H9 (cell line): Measurements from ENCODE around the gene F11R. TPM values are rescaled to one million over a fixed set of nuclear protein-coding genes. Genes with fewer than 3 reads are reported as not detected.

ENCODE experiments used
- DNase-seq: peaks from one replicate; pipeline ENCODE4 v3.0.0-alpha.2; 2017
- H2AFZ ChIP-seq: one replicate; pipeline ENCODE4 v1.6.1; 2013; ENCODE audit warnings: mild to moderate bottlenecking, low read length, control low read depth, moderate library complexity
- H2AK5ac ChIP-seq: 2 replicates; pipeline ENCODE4 v1.6.1; 2013; ENCODE audit warnings: low read length, control low read depth, mixed read lengths; ENCODE audit not compliant: insufficient read length
- H2BK120ac ChIP-seq: one replicate; pipeline ENCODE4 v1.6.1; 2013; ENCODE audit warnings: low read depth, mild to moderate bottlenecking, low read length, control low read depth, inconsistent platforms; ENCODE audit not compliant: poor library complexity, severe bottlenecking
- H2BK12ac ChIP-seq: 2 replicates; pipeline ENCODE4 v1.6.1; 2013; ENCODE audit warnings: low read length, control low read depth, mixed read lengths, low read depth; ENCODE audit not compliant: insufficient read length
- H2BK15ac ChIP-seq: 2 replicates; pipeline ENCODE4 v1.6.1; 2013; ENCODE audit warnings: low read depth, low read length, control low read depth
- H2BK20ac ChIP-seq: one replicate; pipeline ENCODE4 v1.6.1; 2013; ENCODE audit warnings: low read depth, mild to moderate bottlenecking, low read length, control low read depth, inconsistent platforms; ENCODE audit not compliant: poor library complexity, severe bottlenecking
- H2BK5ac ChIP-seq: 2 replicates; pipeline ENCODE4 v1.6.1; 2013; ENCODE audit warnings: low read length, control low read depth, mixed read lengths; ENCODE audit not compliant: insufficient read length
- H3K14ac ChIP-seq: 2 replicates; pipeline ENCODE4 v1.6.1; 2013; ENCODE audit warnings: low read length, control low read depth; ENCODE audit not compliant: insufficient read depth
- H3K18ac ChIP-seq: 2 replicates; pipeline ENCODE4 v1.6.1; 2013; ENCODE audit warnings: low read depth, mild to moderate bottlenecking, mixed read lengths, low read length, control low read depth; ENCODE audit not compliant: insufficient read length
- H3K23ac ChIP-seq: 2 replicates; pipeline ENCODE4 v1.6.1; 2013; ENCODE audit warnings: low read length, control low read depth, mixed read lengths, low read depth; ENCODE audit not compliant: insufficient read length
- H3K23me2 ChIP-seq: 2 replicates; pipeline ENCODE4 v1.6.1; 2013; ENCODE audit warnings: low read depth, mild to moderate bottlenecking, mixed read lengths, low read length, control low read depth; ENCODE audit not compliant: insufficient read length, poor library complexity, severe bottlenecking
- H3K27ac ChIP-seq: 2 replicates; pipeline ENCODE4 v1.5.1; 2013; ENCODE audit warnings: low read length, control low read depth, mixed read lengths, low read depth; ENCODE audit not compliant: insufficient read length
- H3K27me3 ChIP-seq: 2 replicates; pipeline ENCODE4 v1.6.1; 2013; ENCODE audit warnings: low read length, control low read depth, inconsistent platforms; ENCODE audit not compliant: insufficient read depth
- H3K4ac ChIP-seq: 2 replicates; pipeline ENCODE4 v1.6.1; 2013; ENCODE audit warnings: low read depth, mild to moderate bottlenecking, control low read depth, inconsistent platforms, low read length, moderate library complexity
- H3K4me1 ChIP-seq: 2 replicates; pipeline ENCODE4 v1.6.1; 2013; ENCODE audit warnings: low read length, control low read depth, inconsistent platforms; ENCODE audit not compliant: insufficient read depth
- H3K4me2 ChIP-seq: 2 replicates; pipeline ENCODE4 v1.6.1; 2013; ENCODE audit warnings: low read length, control low read depth, mixed read lengths; ENCODE audit not compliant: insufficient read length, insufficient read depth
- H3K56ac ChIP-seq: 2 replicates; pipeline ENCODE4 v1.6.1; 2013; ENCODE audit warnings: low read depth, mild to moderate bottlenecking, mixed read lengths, low read length, control low read depth; ENCODE audit not compliant: insufficient read length
- H3K79me1 ChIP-seq: 2 replicates; pipeline ENCODE4 v1.6.1; 2013; ENCODE audit warnings: low read depth, mild to moderate bottlenecking, moderate library complexity, low read length, control low read depth, inconsistent platforms; ENCODE audit not compliant: insufficient read depth, poor library complexity, severe bottlenecking
- H3K79me2 ChIP-seq: 2 replicates; pipeline ENCODE4 v1.6.1; 2013; ENCODE audit warnings: low read length, control low read depth, inconsistent platforms; ENCODE audit not compliant: insufficient read depth
- H3K9ac ChIP-seq: 2 replicates; pipeline ENCODE4 v1.6.1; 2013; ENCODE audit warnings: low read length, control low read depth, mixed read lengths; ENCODE audit not compliant: insufficient read length; ENCODE audit errors: extremely low read depth
- H3K9me3 ChIP-seq: one replicate; pipeline ENCODE4 v1.6.1; 2013; ENCODE audit warnings: low read depth, low read length, inconsistent platforms; ENCODE audit not compliant: control insufficient read depth
- H3T11ph ChIP-seq: one replicate; pipeline ENCODE4 v1.6.1; 2013; ENCODE audit warnings: mild to moderate bottlenecking, low read length, control low read depth, inconsistent platforms
- H4K20me1 ChIP-seq: one replicate; pipeline ENCODE4 v1.6.1; 2013; ENCODE audit not compliant: control insufficient read depth, insufficient read length, insufficient read depth
- H4K5ac ChIP-seq: 2 replicates; pipeline ENCODE4 v1.6.1; 2013; ENCODE audit warnings: low read depth, mild to moderate bottlenecking, mixed read lengths, low read length, control low read depth; ENCODE audit not compliant: insufficient read length
- H4K8ac ChIP-seq: replicated peaks from 2 replicates; pipeline ENCODE4 v1.6.1; 2013; ENCODE audit warnings: low read length, control low read depth, mixed read lengths, low read depth; ENCODE audit not compliant: insufficient read length
- H4K91ac ChIP-seq: 2 replicates; pipeline ENCODE4 v1.6.1; 2013; ENCODE audit warnings: low read depth, mild to moderate bottlenecking, moderate library complexity, mixed read lengths, low read length, control low read depth; ENCODE audit not compliant: insufficient read length
- H3K27ac Mint-ChIP-seq, 3 experiments: 2 replicates in 2 of 3; 3 replicates in 1 of 3; pipeline ENCODE4 v1.8.0; 2020 to 2021; ENCODE audit warnings: mixed read lengths in 3 of 3, mild to moderate bottlenecking in 1 of 3, moderate library complexity in 1 of 3
- H3K27me3 Mint-ChIP-seq: 2 replicates; pipeline ENCODE4 v1.8.0; 2021; ENCODE audit warnings: low read depth, mild to moderate bottlenecking, moderate library complexity, mixed read lengths
- H3K36me3 Mint-ChIP-seq, 3 experiments: 2 replicates in 2 of 3; 3 replicates in 1 of 3; pipeline ENCODE4 v1.8.0; 2020 to 2021; ENCODE audit warnings: low read depth in 3 of 3, mixed read lengths in 3 of 3; ENCODE audit not compliant: insufficient read depth in 1 of 3
- H3K4me1 Mint-ChIP-seq, 2 experiments: 2 replicates each; pipeline ENCODE4 v1.8.0; 2020; ENCODE audit warnings: mixed read lengths in 2 of 2
- H3K4me3 Mint-ChIP-seq, 2 experiments: 2 replicates in 1 of 2; 3 replicates in 1 of 2; pipeline ENCODE4 v1.8.0; 2020 to 2021; ENCODE audit warnings: mild to moderate bottlenecking in 2 of 2, mixed read lengths in 2 of 2, moderate library complexity in 1 of 2
- H3K9me3 Mint-ChIP-seq, 2 experiments: 2 replicates in 1 of 2; 3 replicates in 1 of 2; pipeline ENCODE4 v1.8.0; 2020; ENCODE audit warnings: mild to moderate bottlenecking in 2 of 2, mixed read lengths in 2 of 2, moderate library complexity in 1 of 2
- WGBS: extraction: QIAGEN DNeasy Blood & Tissue Kit; methylation state at CpG from one replicate; pipeline ENCODE4 v1.1.7; 2013; ENCODE audit warnings: missing lambda C conversion rate, low lambda C conversion rate, mixed read lengths; ENCODE audit not compliant: insufficient read length; ENCODE audit errors: extremely low coverage; 5-methylcytosine and 5-hydroxymethylcytosine counted together
- total RNA-seq: library from RNA; stranded (reverse); gene quantifications from 2 replicates; pipeline ENCODE4 v1.2.1, GENCODE V29; 2021
- TF ChIP-seq, protein P1 (sequence below): fragments of 200-600 bp; sonication (generic); conservative IDR thresholded peaks from 3 replicates; pipeline ENCODE4 v1.8.0; 2021; ENCODE audit warnings: antibody characterized with exemption, mild to moderate bottlenecking

The F11R gene
- total RNA-seq, 1 experiment from 2014 or later = 174 TPM

DNA sequence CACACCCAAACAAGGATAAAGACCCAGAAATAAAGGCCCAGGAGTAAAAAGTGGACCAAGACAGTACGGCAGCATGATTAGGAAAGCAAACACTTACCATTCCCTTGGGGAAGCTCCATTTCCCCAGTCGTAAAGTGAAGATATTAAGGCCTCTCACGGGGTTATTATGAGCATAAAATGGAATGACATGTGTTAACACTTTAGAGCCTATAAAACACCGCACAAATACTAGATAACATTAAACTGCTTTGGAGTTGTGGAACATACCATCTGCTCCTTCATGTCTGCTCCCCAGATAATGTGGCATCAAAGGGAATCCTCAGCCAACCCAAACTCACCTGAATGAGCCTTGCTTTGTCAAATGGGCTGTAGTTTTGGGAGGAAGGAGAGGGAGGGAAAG lies 57.4 kb downstream of the F11R start:
- H3K27me3 Mint-ChIP-seq = no peaks in the 10 kb centered on the region
- TF ChIP-seq, protein P1, sequence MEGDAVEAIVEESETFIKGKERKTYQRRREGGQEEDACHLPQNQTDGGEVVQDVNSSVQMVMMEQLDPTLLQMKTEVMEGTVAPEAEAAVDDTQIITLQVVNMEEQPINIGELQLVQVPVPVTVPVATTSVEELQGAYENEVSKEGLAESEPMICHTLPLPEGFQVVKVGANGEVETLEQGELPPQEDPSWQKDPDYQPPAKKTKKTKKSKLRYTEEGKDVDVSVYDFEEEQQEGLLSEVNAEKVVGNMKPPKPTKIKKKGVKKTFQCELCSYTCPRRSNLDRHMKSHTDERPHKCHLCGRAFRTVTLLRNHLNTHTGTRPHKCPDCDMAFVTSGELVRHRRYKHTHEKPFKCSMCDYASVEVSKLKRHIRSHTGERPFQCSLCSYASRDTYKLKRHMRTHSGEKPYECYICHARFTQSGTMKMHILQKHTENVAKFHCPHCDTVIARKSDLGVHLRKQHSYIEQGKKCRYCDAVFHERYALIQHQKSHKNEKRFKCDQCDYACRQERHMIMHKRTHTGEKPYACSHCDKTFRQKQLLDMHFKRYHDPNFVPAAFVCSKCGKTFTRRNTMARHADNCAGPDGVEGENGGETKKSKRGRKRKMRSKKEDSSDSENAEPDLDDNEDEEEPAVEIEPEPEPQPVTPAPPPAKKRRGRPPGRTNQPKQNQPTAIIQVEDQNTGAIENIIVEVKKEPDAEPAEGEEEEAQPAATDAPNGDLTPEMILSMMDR = no peak
- Histone ChIP-seq H2BK15ac (no peak overlapping the region), H4K5ac (no peak overlapping the region), H3K23ac (no peak overlapping the region), H2BK5ac (no peak overlapping the region), H3K4me2 (no peak overlapping the region), H3K27me3 (no peaks in the 10 kb centered on the region), H3K4me1 (no peaks in the 10 kb centered on the region), H3T11ph (no peak overlapping the region), H3K4ac (no peak overlapping the region), H3K14ac (no peak overlapping the region; the same call in 1 of the 2 replicates), H4K8ac (no peak overlapping the region), H2BK120ac (no peak overlapping the region), H4K91ac (no peak overlapping the region), H3K9ac (no peak overlapping the region), H3K56ac (no peak overlapping the region), H3K79me1 (no peaks in the 10 kb centered on the region), H3K18ac (no peak overlapping the region), H2BK20ac (no peak overlapping the region), H4K20me1 (no peaks in the 10 kb centered on the region), H3K27ac (no peak overlapping the region), H2AK5ac (no peak overlapping the region), H3K23me2 (no peaks in the 10 kb centered on the region), H2AFZ (no peak overlapping the region), H3K79me2 (no peaks in the 10 kb centered on the region), H3K9me3 (no peaks in the 10 kb centered on the region), H2BK12ac (no peak overlapping the region)
- no peak overlapping the region for H3K27ac Mint-ChIP-seq
- WGBS = no CpG with 5 or more reads among the region's 4 CpGs
- H3K4me3 Mint-ChIP-seq = no peak overlapping the region
- peaks cover 8 to 14% of the 10 kb centered on the region in 2 experiments for H3K4me1 Mint-ChIP-seq
- no peak for DNase-seq
- H3K36me3 Mint-ChIP-seq = no peaks in the 10 kb centered on the region
- no peaks in the 10 kb centered on the region for H3K9me3 Mint-ChIP-seq
